Stimulated activated CD8-positive, alpha-beta memory T cell treated with anti-CD3 and anti-CD28 coated beads, Interleukin-15, amount 100 ng/mL, for 4 hours (primary cell): ENCODE measurements around the gene EEA1.
"Not testable (repeated sequence)": the region's sequence is repeated elsewhere in the genome, so short reads cannot be mapped to it uniquely, and the experiment has no call there.

Experiments
- DNase-seq, 2 donors: peaks; one replicate each; pipeline ENCODE4 v3.0.0-alpha.2; 2020; ENCODE audit warnings: low read depth in 2 of 2

The EEA1 gene

GRCh38 chr12:92928962-92929915, at the start of gene EEA1:
EEA1 (minus strand) TSS chr12:92929295; CDS start chr12:92929066, 229 bp downstream.
- peak; percentile 91 to 95 for DNase-seq

- no peak for DNase-seq
Observed at GRCh38 chr12:92978607-92979006, 49.5 kb upstream of the EEA1 start.

- DNase-seq = no peak
Observed at GRCh38 chr12:92977326-92977725, 48.2 kb upstream of the EEA1 start.

- no peak for DNase-seq
Observed at GRCh38 chr12:92974759-92975158, 45.7 kb upstream of the EEA1 start.

GRCh38 chr12:92973614-92974013, 44.5 kb upstream of the EEA1 start:
- DNase-seq = no peak

- no peak for DNase-seq
Observed at GRCh38 chr12:92971859-92972524, 42.9 kb upstream of the EEA1 start.

GRCh38 chr12:92968176-92968813, 39.2 kb upstream of the EEA1 start:
- DNase-seq = no peak

GRCh38 chr12:92964378-92964777, 35.3 kb upstream of the EEA1 start:
- DNase-seq = not testable (repeated sequence)

- DNase-seq = no peak
Observed at GRCh38 chr12:92961949-92962348, 32.9 kb upstream of the EEA1 start.

GRCh38 chr12:92955997-92956663, 27.0 kb upstream of the EEA1 start:
- DNase-seq = no peak

- no peak for DNase-seq
Observed at GRCh38 chr12:92953747-92954146, 24.7 kb upstream of the EEA1 start.

GRCh38 chr12:92952394-92952793, 23.3 kb upstream of the EEA1 start:
- no peak for DNase-seq

- no peak for DNase-seq
Observed at GRCh38 chr12:92951006-92951405, 21.9 kb upstream of the EEA1 start.

GRCh38 chr12:92950011-92950410, 20.9 kb upstream of the EEA1 start:
- no peak for DNase-seq

GRCh38 chr12:92949466-92949865, 20.4 kb upstream of the EEA1 start:
- no peak for DNase-seq

- DNase-seq = no peak
Observed at GRCh38 chr12:92947589-92948215, 18.6 kb upstream of the EEA1 start.

GRCh38 chr12:92945659-92946220, 16.6 kb upstream of the EEA1 start:
- DNase-seq = no peak

GRCh38 chr12:92943482-92944250, 14.6 kb upstream of the EEA1 start:
- DNase-seq = no peak

GRCh38 chr12:92942905-92943304, 13.8 kb upstream of the EEA1 start:
- no peak for DNase-seq

GRCh38 chr12:92939116-92939515, 10.0 kb upstream of the EEA1 start:
- no peak for DNase-seq
